ENCODE results near the gene SDK1.

The SDK1 gene

DNA sequence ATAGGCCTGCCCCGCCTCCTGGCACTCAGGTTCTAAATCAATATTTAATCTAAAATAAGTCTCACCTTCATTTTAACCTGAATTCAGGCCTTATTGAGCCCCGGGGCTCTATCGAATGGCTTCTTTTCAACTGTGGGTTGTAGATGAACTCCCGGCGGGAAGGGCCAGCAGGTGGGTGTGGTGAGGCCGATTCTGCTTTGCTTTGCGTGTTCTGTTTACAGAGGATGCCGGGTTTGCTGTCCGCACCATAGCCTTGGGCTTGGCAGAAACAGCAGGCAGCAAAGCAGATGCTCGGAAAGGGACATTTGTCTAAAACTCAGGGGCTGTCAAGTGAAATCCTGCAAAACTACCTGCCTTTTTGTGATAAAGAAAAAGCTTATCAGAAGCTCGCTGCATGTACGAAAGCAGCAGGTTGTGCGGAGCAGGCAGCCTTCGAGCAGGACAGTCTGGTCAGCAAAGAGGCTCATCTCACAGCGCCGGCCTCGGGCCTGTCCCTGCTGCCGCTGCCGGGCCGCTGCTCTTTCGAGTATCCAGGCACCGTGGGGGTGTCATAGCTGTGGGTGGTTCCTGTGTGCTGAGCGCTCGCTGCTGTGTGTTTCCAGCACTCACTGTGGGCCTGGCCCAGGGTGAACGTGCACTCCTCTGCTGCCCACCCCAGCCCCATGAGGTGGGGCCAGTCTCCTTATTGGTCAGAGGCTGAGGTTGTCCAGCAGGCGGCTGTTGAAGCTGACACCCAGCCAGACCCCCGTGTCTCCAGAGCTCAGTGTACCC lies 946.2 kb downstream of the SDK1 start:
- H4K12ac ChIP-seq (ENCODE audit: low read depth, low read length), result no peak overlapping the region
- WGBS (ENCODE audit: extremely low coverage, insufficient coverage, insufficient read length), result no CpG with 5 or more reads among the region's 27 CpGs
- H2BK120ac ChIP-seq (ENCODE audit: insufficient read depth, low read length, poor library complexity), result no peak overlapping the region

GRCh38 chr7:4248295-4248694 lies 947.2 kb downstream of the SDK1 start:
- H2BK12ac ChIP-seq (ENCODE audit: low read length), result no peak overlapping the region
- no peak overlapping the region for H3K4me2 ChIP-seq (ENCODE audit: low read length)
- no peak overlapping the region for H2AFZ ChIP-seq (ENCODE audit: insufficient read depth, low read length, poor library complexity)
- H3K79me1 ChIP-seq (ENCODE audit: low read length), result no peaks in the 10 kb centered on the region
- H3K27ac ChIP-seq (ENCODE audit: low read depth, low read length), result no peak overlapping the region
- H3K4ac ChIP-seq (ENCODE audit: low read depth, low read length), result no peak overlapping the region
- no peak overlapping the region for H3K14ac ChIP-seq (ENCODE audit: low read length)
- WGBS (ENCODE audit: extremely low coverage, insufficient coverage, insufficient read length), result 100% methylated on average over 1 of the region's 4 CpGs
- H3K27me3 ChIP-seq (ENCODE audit: insufficient read depth, low read length), result no peaks in the 10 kb centered on the region
- no peak overlapping the region for H4K12ac ChIP-seq (ENCODE audit: low read depth, low read length)
- no peak for DNase-seq
- no peak overlapping the region for H2BK5ac ChIP-seq (ENCODE audit: low read depth, low read length, poor library complexity)
- no peak overlapping the region for H3K23ac ChIP-seq (ENCODE audit: low read length)
- H2AK5ac ChIP-seq (ENCODE audit: low read length), result no peak overlapping the region
- H3K79me2 ChIP-seq (ENCODE audit: control insufficient read depth, insufficient read depth, low read length, poor library complexity), result no peaks in the 10 kb centered on the region
- peaks cover 17% of the 10 kb centered on the region in 2 experiments for H3K36me3 ChIP-seq (ENCODE audit: control insufficient read depth in 1 of 2, insufficient read depth in 2 of 2, low read length in 2 of 2)
- H2BK120ac ChIP-seq (ENCODE audit: insufficient read depth, low read length, poor library complexity), result no peak overlapping the region
- no peak overlapping the region for H3K9ac ChIP-seq (ENCODE audit: low read length)
- peaks cover 17 to 19% of the 10 kb centered on the region in 2 experiments for H3K4me1 ChIP-seq (ENCODE audit: control insufficient read depth in 1 of 2, insufficient read depth in 2 of 2, low read length in 2 of 2)
- H3K18ac ChIP-seq (ENCODE audit: low read length), result no peak overlapping the region
- H3K9me3 ChIP-seq (ENCODE audit: insufficient read depth, low read depth, low read length), result peaks cover 12% of the 10 kb centered on the region
- H3K4me3 ChIP-seq (ENCODE audit: low read depth, low read length), result no peak overlapping the region
- H4K91ac ChIP-seq (ENCODE audit: low read depth, low read length), result no peak overlapping the region
- H4K8ac ChIP-seq (ENCODE audit: low read depth, low read length), result no peak overlapping the region

More for the DNA sequence above, 946.2 kb downstream of the SDK1 start:
- Histone ChIP-seq H2AFZ (ENCODE audit: insufficient read depth, low read length, poor library complexity) (no peak overlapping the region), H3K4me1 (ENCODE audit: control insufficient read depth in 1 of 2, insufficient read depth in 2 of 2, low read length in 2 of 2) (peaks cover 17 to 19% of the 10 kb centered on the region in 2 experiments), H3K9me3 (ENCODE audit: insufficient read depth, low read depth, low read length) (peaks cover 12% of the 10 kb centered on the region), H3K9ac (ENCODE audit: low read length) (no peak overlapping the region), H2AK5ac (ENCODE audit: low read length) (no peak overlapping the region), H3K79me1 (ENCODE audit: low read length) (no peaks in the 10 kb centered on the region), H2BK12ac (ENCODE audit: low read length) (no peak overlapping the region), H3K23ac (ENCODE audit: low read length) (no peak overlapping the region), H3K4me3 (ENCODE audit: low read depth, low read length) (no peak overlapping the region), H3K27me3 (ENCODE audit: insufficient read depth, low read length) (no peaks in the 10 kb centered on the region), H3K4ac (ENCODE audit: low read depth, low read length) (no peak overlapping the region), H2BK5ac (ENCODE audit: low read depth, low read length, poor library complexity) (no peak overlapping the region), H3K14ac (ENCODE audit: low read length) (no peak overlapping the region), H3K27ac (ENCODE audit: low read depth, low read length) (no peak overlapping the region), H3K79me2 (ENCODE audit: control insufficient read depth, insufficient read depth, low read length, poor library complexity) (no peaks in the 10 kb centered on the region), H3K18ac (ENCODE audit: low read length) (no peak overlapping the region), H3K36me3 (ENCODE audit: control insufficient read depth in 1 of 2, insufficient read depth in 2 of 2, low read length in 2 of 2) (peaks cover 22 to 24% of the 10 kb centered on the region in 2 experiments), H4K91ac (ENCODE audit: low read depth, low read length) (no peak overlapping the region), H3K4me2 (ENCODE audit: low read length) (no peak overlapping the region), H4K8ac (ENCODE audit: low read depth, low read length) (no peak overlapping the region)
- no peak for DNase-seq

DNA sequence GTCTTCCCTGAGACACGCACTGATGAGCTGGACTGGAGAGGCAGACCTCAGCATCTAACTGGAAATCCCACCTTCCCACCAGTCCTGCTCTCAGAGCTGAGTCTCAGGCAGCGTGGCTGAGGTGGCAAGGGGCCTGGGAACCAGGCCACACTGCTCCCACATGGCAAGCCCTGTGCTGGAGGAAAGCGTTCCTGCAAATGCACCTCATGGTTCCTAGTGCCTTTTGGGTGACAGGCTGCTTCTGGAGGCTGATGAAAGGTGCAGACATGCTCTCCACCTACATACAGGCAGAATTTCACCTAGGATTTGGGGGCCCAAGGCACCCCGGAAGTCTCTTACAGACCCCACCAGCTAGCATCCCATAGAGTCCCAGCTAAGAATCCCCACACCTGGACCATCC lies 948.2 kb downstream of the SDK1 start:
- no peak overlapping the region for H2AFZ ChIP-seq (ENCODE audit: insufficient read depth, low read length, poor library complexity)
- H2BK12ac ChIP-seq (ENCODE audit: low read length), result no peak overlapping the region
- no peak for DNase-seq
- H4K8ac ChIP-seq (ENCODE audit: low read depth, low read length), result no peak overlapping the region
- no peak overlapping the region for H3K27ac ChIP-seq (ENCODE audit: low read depth, low read length)
- no peak overlapping the region for H3K4me3 ChIP-seq (ENCODE audit: low read depth, low read length)
- no peak overlapping the region for H3K14ac ChIP-seq (ENCODE audit: low read length)
- no peak overlapping the region for H2AK5ac ChIP-seq (ENCODE audit: low read length)
- no peak overlapping the region for H3K4me2 ChIP-seq (ENCODE audit: low read length)
- no peak overlapping the region for H3K4ac ChIP-seq (ENCODE audit: low read depth, low read length)
- WGBS (ENCODE audit: extremely low coverage, insufficient coverage, insufficient read length), result no CpG with 5 or more reads among the region's 4 CpGs
- H3K27me3 ChIP-seq (ENCODE audit: insufficient read depth, low read length), result no peaks in the 10 kb centered on the region
- H4K12ac ChIP-seq (ENCODE audit: low read depth, low read length), result no peak overlapping the region
- peaks cover 10 to 11% of the 10 kb centered on the region in 2 experiments for H3K36me3 ChIP-seq (ENCODE audit: control insufficient read depth in 1 of 2, insufficient read depth in 2 of 2, low read length in 2 of 2)
- H3K9ac ChIP-seq (ENCODE audit: low read length), result no peak overlapping the region
- no peak overlapping the region for H3K23ac ChIP-seq (ENCODE audit: low read length)
- H3K18ac ChIP-seq (ENCODE audit: low read length), result no peak overlapping the region
- H3K79me1 ChIP-seq (ENCODE audit: low read length), result no peaks in the 10 kb centered on the region
- no peak overlapping the region for H2BK120ac ChIP-seq (ENCODE audit: insufficient read depth, low read length, poor library complexity)
- peaks cover 9% of the 10 kb centered on the region for H3K9me3 ChIP-seq (ENCODE audit: insufficient read depth, low read depth, low read length)
- peaks cover 17 to 19% of the 10 kb centered on the region in 2 experiments for H3K4me1 ChIP-seq (ENCODE audit: control insufficient read depth in 1 of 2, insufficient read depth in 2 of 2, low read length in 2 of 2)
- H2BK5ac ChIP-seq (ENCODE audit: low read depth, low read length, poor library complexity), result no peak overlapping the region
- H3K79me2 ChIP-seq (ENCODE audit: control insufficient read depth, insufficient read depth, low read length, poor library complexity), result no peaks in the 10 kb centered on the region
- H4K91ac ChIP-seq (ENCODE audit: low read depth, low read length), result no peak overlapping the region

GRCh38 chr7:4255336-4255735 lies 954.3 kb downstream of the SDK1 start:
- no peak overlapping the region for H2AK5ac ChIP-seq (ENCODE audit: low read length)
- no peak overlapping the region for H3K18ac ChIP-seq (ENCODE audit: low read length)
- no peak for DNase-seq
- no peak overlapping the region for H3K23ac ChIP-seq (ENCODE audit: low read length)
- no peak overlapping the region for H4K8ac ChIP-seq (ENCODE audit: low read depth, low read length)
- H3K27ac ChIP-seq (ENCODE audit: low read depth, low read length), result no peak overlapping the region
- peaks cover 0 to 2% of the 10 kb centered on the region in 2 experiments for H3K36me3 ChIP-seq (ENCODE audit: control insufficient read depth in 1 of 2, insufficient read depth in 2 of 2, low read length in 2 of 2)
- H3K4ac ChIP-seq (ENCODE audit: low read depth, low read length), result no peak overlapping the region
- H4K12ac ChIP-seq (ENCODE audit: low read depth, low read length), result no peak overlapping the region
- H3K79me2 ChIP-seq (ENCODE audit: control insufficient read depth, insufficient read depth, low read length, poor library complexity), result no peaks in the 10 kb centered on the region
- no peak overlapping the region for H4K91ac ChIP-seq (ENCODE audit: low read depth, low read length)
- no peak overlapping the region for H2BK120ac ChIP-seq (ENCODE audit: insufficient read depth, low read length, poor library complexity)
- H3K4me2 ChIP-seq (ENCODE audit: low read length), result no peak overlapping the region
- no peaks in the 10 kb centered on the region for H3K27me3 ChIP-seq (ENCODE audit: insufficient read depth, low read length)
- H3K79me1 ChIP-seq (ENCODE audit: low read length), result no peaks in the 10 kb centered on the region
- H3K4me3 ChIP-seq (ENCODE audit: low read depth, low read length), result no peak overlapping the region
- H3K14ac ChIP-seq (ENCODE audit: low read length), result no peak overlapping the region
- H3K9ac ChIP-seq (ENCODE audit: low read length), result no peak overlapping the region
- no peaks in the 10 kb centered on the region for H3K9me3 ChIP-seq (ENCODE audit: insufficient read depth, low read depth, low read length)
- H2BK12ac ChIP-seq (ENCODE audit: low read length), result no peak overlapping the region
- no peak overlapping the region for H2BK5ac ChIP-seq (ENCODE audit: low read depth, low read length, poor library complexity)
- no peak overlapping the region for H2AFZ ChIP-seq (ENCODE audit: insufficient read depth, low read length, poor library complexity)
- no peaks in the 10 kb centered on the region for H3K4me1 ChIP-seq (ENCODE audit: control insufficient read depth in 1 of 2, insufficient read depth in 2 of 2, low read length in 2 of 2)
- no CpG with 5 or more reads among the region's 6 CpGs for WGBS (ENCODE audit: extremely low coverage, insufficient coverage, insufficient read length)

Data from trophoblast cell (in vitro differentiated cells and primary cell).